Measurements from ENCODE around the gene MLLT3.

- TF ChIP-seq CTCF (conservative IDR thresholded peaks at IDR 0.05; ENCODE audit: low read depth, low read length) (no peak), EZH2 (IDR thresholded peaks at IDR 0.05; ENCODE audit: borderline replicate concordance, low read depth, low read length, poor library complexity, severe bottlenecking) (no peak)
These were observed 29.6 kb upstream of the MLLT3 start for GRCh38 chr9:20651939-20652338.
